DND-41 (cell line): ENCODE measurements around the gene PTPRE.
A peak's percentile ranks its signal among the peaks of the same experiment; 100 is the strongest.

ENCODE experiments used
- ATAC-seq: fragments of 200-7000 bp; cut with Tn5 transposase; 3 replicates; pipeline ENCODE4 v1.9.1; 2021; ENCODE audit warnings: low read depth; ENCODE audit not compliant: insufficient read depth
- DNase-seq: peaks from one replicate; pipeline ENCODE4 v3.0.0-alpha.2; 2020
- H2AFZ ChIP-seq: 2 replicates; pipeline ENCODE4 v1.6.0; 2012; ENCODE audit warnings: low read depth, low read length
- H3K27ac ChIP-seq: 2 replicates; pipeline ENCODE4 v1.5.1; 2012; ENCODE audit warnings: low read length, inconsistent platforms
- H3K27me3 ChIP-seq: fragments of 200-600 bp; sonication (generic); 2 replicates; pipeline ENCODE4 v1.6.0; 2012; ENCODE audit warnings: low read length, mild to moderate bottlenecking, inconsistent platforms; ENCODE audit not compliant: insufficient read depth, poor library complexity
- H3K36me3 ChIP-seq: 2 replicates; pipeline ENCODE4 v1.5.1; 2012; ENCODE audit warnings: low read length, inconsistent platforms; ENCODE audit not compliant: insufficient read depth
- H3K4me1 ChIP-seq: 2 replicates; pipeline ENCODE4 v1.5.1; 2012; ENCODE audit warnings: mild to moderate bottlenecking, low read length; ENCODE audit not compliant: insufficient read depth
- H3K4me2 ChIP-seq: 2 replicates; pipeline ENCODE4 v1.6.0; 2012; ENCODE audit warnings: mild to moderate bottlenecking, moderate library complexity, low read length, inconsistent platforms; ENCODE audit not compliant: insufficient read depth
- H3K4me3 ChIP-seq, 2 experiments: fragments of 200-600 bp in 1 of 2; shearing (Covaris generic) in 1 of 2; 2 replicates each; pipeline ENCODE4 v1.5.1; 2012 to 2016; ENCODE audit warnings: inconsistent platforms in 2 of 2, low read length in 2 of 2, mild to moderate bottlenecking in 2 of 2, low read depth in 1 of 2, moderate library complexity in 1 of 2
- H3K79me2 ChIP-seq: 2 replicates; pipeline ENCODE4 v1.6.0; 2012; ENCODE audit warnings: low read length, inconsistent platforms; ENCODE audit not compliant: insufficient read depth
- H3K9ac ChIP-seq: 2 replicates; pipeline ENCODE4 v1.6.0; 2012; ENCODE audit warnings: low read depth, mild to moderate bottlenecking, inconsistent platforms, low read length, moderate library complexity
- H3K9me3 ChIP-seq: 2 replicates; pipeline ENCODE4 v1.5.1; 2012; ENCODE audit warnings: low read length, moderate library complexity, mild to moderate bottlenecking, inconsistent platforms; ENCODE audit not compliant: insufficient read depth, severe bottlenecking
- H4K20me1 ChIP-seq: 2 replicates; pipeline ENCODE4 v1.6.0; 2012; ENCODE audit warnings: low read length; ENCODE audit not compliant: insufficient read depth
- EZH2 ChIP-seq: IDR thresholded peaks from 3 replicates; pipeline ENCODE4 v1.6.1; 2012; ENCODE audit warnings: borderline replicate concordance, low read depth, mild to moderate bottlenecking, moderate library complexity, low read length, inconsistent platforms; ENCODE audit not compliant: severe bottlenecking
- TF ChIP-seq, protein P1 (sequence below): IDR thresholded peaks from 2 replicates; pipeline ENCODE4 v1.5.1; 2012; ENCODE audit warnings: borderline replicate concordance, low read length, moderate library complexity, mild to moderate bottlenecking; ENCODE audit not compliant: poor library complexity, severe bottlenecking; ENCODE audit errors: extremely low read depth

Gene PTPRE, protein sequence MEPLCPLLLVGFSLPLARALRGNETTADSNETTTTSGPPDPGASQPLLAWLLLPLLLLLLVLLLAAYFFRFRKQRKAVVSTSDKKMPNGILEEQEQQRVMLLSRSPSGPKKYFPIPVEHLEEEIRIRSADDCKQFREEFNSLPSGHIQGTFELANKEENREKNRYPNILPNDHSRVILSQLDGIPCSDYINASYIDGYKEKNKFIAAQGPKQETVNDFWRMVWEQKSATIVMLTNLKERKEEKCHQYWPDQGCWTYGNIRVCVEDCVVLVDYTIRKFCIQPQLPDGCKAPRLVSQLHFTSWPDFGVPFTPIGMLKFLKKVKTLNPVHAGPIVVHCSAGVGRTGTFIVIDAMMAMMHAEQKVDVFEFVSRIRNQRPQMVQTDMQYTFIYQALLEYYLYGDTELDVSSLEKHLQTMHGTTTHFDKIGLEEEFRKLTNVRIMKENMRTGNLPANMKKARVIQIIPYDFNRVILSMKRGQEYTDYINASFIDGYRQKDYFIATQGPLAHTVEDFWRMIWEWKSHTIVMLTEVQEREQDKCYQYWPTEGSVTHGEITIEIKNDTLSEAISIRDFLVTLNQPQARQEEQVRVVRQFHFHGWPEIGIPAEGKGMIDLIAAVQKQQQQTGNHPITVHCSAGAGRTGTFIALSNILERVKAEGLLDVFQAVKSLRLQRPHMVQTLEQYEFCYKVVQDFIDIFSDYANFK

DNA sequence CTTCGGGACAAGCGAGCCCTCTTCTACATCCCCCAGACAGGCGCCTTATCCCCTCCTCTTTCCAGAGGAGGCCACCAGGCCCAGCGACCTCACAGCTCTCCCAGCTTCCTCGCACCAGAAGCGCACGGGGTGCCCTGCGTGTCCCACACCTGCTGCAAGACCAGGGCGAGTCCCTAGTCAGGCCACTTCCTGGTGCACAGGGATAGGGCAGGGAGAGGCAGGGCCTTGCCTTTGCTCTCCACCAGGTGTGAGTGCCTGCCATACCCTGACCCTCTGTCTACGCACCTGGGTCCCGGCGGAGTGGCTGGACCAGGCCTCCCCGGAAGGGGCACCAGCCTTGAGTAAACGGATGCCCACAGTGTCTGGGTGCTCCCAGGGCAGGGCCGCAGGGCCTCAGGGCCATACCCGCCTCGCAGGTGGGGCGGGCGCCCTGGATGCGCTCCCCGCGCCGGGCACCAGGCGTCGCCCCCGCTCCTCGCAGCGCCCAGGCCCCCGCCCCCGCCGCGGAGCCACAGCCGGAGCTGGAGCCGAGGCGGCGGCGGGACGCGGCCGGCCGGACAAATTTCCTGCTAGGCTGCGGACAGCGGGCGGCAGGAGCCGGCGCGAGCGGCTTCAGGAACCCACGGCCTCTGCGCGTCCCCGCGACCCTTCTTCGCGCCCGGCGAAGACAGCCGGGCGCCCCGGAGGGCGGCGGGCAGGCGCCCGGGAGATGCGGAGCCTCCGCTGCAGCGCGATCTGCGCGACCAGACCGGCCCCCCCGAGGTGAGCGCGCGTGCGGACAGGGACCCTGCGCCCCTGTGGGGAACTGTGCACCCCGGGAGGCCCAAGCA, at the start of gene PTPRE:
TSS of gene PTPRE (plus strand) at position 556 of the 830 bp plus-strand sequence. CDS start 133,779 bp downstream, outside the sequence.
- no peak for TF ChIP-seq EZH2
- TF ChIP-seq, protein P1, sequence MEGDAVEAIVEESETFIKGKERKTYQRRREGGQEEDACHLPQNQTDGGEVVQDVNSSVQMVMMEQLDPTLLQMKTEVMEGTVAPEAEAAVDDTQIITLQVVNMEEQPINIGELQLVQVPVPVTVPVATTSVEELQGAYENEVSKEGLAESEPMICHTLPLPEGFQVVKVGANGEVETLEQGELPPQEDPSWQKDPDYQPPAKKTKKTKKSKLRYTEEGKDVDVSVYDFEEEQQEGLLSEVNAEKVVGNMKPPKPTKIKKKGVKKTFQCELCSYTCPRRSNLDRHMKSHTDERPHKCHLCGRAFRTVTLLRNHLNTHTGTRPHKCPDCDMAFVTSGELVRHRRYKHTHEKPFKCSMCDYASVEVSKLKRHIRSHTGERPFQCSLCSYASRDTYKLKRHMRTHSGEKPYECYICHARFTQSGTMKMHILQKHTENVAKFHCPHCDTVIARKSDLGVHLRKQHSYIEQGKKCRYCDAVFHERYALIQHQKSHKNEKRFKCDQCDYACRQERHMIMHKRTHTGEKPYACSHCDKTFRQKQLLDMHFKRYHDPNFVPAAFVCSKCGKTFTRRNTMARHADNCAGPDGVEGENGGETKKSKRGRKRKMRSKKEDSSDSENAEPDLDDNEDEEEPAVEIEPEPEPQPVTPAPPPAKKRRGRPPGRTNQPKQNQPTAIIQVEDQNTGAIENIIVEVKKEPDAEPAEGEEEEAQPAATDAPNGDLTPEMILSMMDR = peak; percentile 31
- no peak within 1 kb of the TSS for H2AFZ ChIP-seq
- H3K79me2 ChIP-seq = no peaks in the 10 kb centered on the region
- H3K4me3 ChIP-seq = no peak within 1 kb of the TSS
- peak; percentile 52; the same call in 1 of the 3 replicates for ATAC-seq
- no peak within 1 kb of the TSS for H3K4me2 ChIP-seq
- no peak within 1 kb of the TSS for H3K9ac ChIP-seq
- no peak within 1 kb of the TSS for H3K27ac ChIP-seq
- no peak for DNase-seq
- H3K36me3 ChIP-seq = no peaks in the 10 kb centered on the region
- H3K4me1 ChIP-seq = no peaks in the 10 kb centered on the region
- no peaks in the 10 kb centered on the region for H3K9me3 ChIP-seq
- H3K27me3 ChIP-seq = no peaks in the 10 kb centered on the region
- no peaks in the 10 kb centered on the region for H4K20me1 ChIP-seq

DNA sequence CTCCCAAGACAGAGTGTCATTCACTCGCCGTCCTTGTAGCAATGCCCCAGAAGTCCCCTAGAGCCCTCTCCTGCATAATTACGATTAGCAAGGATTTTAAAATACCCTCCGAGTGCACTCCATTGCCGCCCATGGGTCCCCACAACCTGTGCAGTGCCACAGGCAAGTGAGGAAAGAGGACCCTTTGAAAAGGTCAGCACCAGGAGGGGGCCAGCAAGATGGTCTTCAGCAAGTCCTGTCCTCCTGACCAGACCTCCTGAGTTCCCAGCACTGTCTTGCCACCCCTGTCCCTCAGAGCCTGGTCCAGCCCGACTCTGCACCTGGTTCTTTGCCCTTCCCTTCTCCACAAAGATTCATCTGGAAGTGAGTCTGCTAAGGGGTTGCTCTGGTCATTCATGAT, 46.3 kb upstream of the PTPRE start:
- Histone ChIP-seq H3K9me3 (no peaks in the 10 kb centered on the region), H3K4me3 (no peak overlapping the region), H3K4me1 (no peaks in the 10 kb centered on the region), H3K27ac (no peak overlapping the region), H3K36me3 (no peaks in the 10 kb centered on the region), H3K79me2 (no peaks in the 10 kb centered on the region), H3K4me2 (no peak overlapping the region), H2AFZ (no peak overlapping the region), H3K9ac (no peak overlapping the region), H3K27me3 (no peaks in the 10 kb centered on the region), H4K20me1 (no peaks in the 10 kb centered on the region)
- DNase-seq (no peak), ATAC-seq (no peak)
- TF ChIP-seq EZH2 = no peak
- TF ChIP-seq, protein P1 = no peak

DNA sequence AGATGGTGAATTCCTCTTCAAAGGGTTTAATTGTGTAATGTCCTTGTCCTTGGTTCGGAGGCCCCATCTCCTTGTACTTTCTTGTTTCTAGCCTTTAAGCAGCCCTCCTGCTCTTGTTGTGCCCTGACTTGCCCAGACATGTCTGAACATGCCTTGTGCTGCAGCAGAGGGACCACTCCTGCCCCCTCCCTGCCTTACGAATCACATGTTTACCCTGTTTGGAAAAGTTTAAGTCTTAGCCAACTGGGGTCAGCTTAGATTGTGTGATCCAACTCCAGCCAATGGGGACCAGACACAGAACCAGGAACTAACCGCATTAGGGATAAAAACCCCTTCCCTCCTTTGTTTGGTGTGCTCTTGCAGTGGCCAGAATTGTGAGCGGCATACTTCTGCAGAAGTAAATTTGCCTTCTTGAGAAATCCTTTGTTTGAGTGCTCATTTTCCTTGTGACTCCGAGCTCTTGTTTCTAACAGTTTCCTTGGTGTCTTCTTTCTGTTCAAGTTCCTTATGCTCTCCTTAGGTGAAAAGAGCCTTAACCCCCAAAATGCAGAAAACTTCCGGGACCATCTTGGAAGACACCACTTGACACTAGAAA, 43.6 kb upstream of the PTPRE start:
- H3K27me3 ChIP-seq = no peaks in the 10 kb centered on the region

More for the DNA sequence above, 43.6 kb upstream of the PTPRE start:
- DNase-seq = peak; percentile 36
- no peak; the same call in 2 of the 3 replicates for ATAC-seq
- H3K4me3 ChIP-seq = no peak overlapping the region
- H3K4me1 ChIP-seq = no peaks in the 10 kb centered on the region
- H3K9me3 ChIP-seq = no peaks in the 10 kb centered on the region
- H3K27ac ChIP-seq = no peak overlapping the region
- no peaks in the 10 kb centered on the region for H4K20me1 ChIP-seq
- TF ChIP-seq, protein P1 = no peak
- no peak for TF ChIP-seq EZH2
- H2AFZ ChIP-seq = no peak overlapping the region
- H3K79me2 ChIP-seq = no peaks in the 10 kb centered on the region
- H3K4me2 ChIP-seq = no peak overlapping the region
- H3K36me3 ChIP-seq = no peaks in the 10 kb centered on the region
- no peak overlapping the region for H3K9ac ChIP-seq
